GM21825 (cell line): Measurements from ENCODE around the gene ASB13.

Experiments
- ATAC-seq: cut with Tn5 transposase; IDR thresholded peaks from one replicate; pipeline ENCODE4 v1.9.1; 2021; ENCODE audit warnings: mild to moderate bottlenecking, moderate library complexity; ENCODE audit not compliant: unreplicated experiment

ASB13 gene

DNA sequence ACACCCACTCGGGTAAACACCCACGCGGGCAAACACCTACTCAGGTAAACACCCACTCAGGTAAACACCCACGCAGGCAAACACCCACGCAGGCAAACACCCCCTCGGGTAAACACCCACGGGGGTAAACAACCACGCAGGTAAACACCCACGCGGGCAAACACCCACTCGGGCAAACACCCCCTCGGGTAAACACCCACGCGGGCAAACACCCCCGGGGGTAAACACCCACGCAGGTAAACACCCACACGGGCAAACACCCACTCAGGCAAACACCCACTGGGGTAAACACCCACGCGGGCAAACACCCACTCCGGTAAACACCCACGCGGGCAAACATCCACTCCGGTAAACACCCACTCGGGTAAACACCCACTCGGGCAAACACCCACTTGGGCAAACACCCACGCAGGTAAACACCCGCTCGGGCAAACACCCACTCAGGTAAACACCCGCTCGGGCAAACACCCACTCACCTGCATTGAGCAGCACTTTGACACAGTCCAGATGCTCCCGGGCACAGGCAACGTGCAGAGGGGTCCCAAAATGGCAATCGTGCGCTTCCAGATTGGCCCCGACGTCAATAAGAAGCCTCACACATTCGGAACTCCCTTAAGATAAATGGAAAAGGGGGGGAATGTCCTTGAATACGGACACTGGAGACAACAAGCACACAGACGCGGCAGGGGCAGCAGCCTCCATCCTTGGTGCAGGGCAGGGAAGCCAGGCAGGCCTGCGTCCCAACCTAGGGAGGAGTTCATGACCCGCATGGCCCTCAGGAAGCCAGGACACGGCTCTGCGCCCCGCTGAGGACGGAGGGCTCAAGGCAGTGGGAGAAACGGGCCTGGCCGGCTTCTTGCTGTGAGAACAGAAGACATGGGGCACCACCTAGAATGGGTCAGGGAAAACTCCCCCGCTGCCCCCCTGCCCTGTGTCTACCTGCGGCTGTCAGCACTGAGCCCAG lies 17.6 kb downstream of the ASB13 start:
- ATAC-seq, result no peak

- ATAC-seq, result no peak
These were observed 18.7 kb downstream of the ASB13 start for GRCh38 chr10:5647507-5648240.

GRCh38 chr10:5645944-5646617 lies 20.3 kb downstream of the ASB13 start:
- no peak for ATAC-seq

GRCh38 chr10:5645375-5645774 lies 21.0 kb downstream of the ASB13 start:
- peak; percentile 61 for ATAC-seq

DNA sequence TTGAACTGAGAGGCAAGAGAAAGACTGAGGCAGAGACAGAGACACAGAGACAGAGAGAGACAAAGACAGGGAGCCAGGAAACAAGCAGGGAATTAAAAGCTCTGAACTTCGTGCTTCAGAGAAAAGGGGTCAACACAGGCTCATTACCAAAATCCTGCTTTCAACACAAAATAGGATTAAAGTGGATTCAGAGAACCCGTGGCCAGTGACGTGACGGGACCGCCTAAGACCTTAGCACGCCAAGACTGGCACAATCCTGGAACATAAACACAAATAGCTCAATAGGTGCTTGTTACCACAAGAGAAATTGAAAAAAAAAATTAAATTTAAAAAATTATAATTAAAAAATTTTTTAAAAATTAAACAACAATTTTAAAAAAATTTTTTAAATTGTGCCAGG lies 21.5 kb downstream of the ASB13 start:
- no peak for ATAC-seq

DNA sequence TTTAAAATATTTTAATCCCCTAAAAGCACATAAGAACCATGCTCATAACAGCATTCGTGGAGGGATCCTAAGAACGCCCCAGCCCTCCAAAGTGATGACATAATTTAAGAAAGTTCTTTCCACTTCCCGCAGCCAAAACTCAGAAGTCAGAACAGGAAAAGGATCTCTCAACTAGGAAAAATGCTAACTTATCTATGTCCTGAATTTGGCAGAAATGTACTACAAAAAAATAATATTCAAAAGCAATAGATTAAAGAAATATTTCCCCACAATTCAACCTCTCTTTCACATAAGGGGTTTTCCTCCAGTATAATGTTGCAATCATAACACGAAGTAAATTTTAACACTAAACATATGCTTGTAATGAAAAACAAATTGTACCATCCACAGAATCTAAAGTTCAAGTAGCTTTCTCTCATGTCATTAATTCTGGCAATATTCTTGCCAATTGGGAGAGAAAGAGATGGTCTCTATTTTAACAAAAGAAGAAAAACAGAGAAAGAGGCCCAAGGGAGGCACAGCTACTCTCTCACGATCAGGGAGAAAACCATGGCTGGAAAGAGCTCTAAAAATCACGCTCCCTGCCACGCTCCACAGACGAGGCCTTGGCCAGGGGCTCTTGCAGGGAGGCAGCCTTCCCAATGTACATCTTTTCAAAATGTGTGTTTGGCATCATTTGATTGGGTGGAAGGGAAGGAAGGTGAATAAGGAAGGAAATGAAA lies 22.9 kb downstream of the ASB13 start:
- ATAC-seq, result no peak

GRCh38 chr10:5641501-5641900 lies 24.9 kb downstream of the ASB13 start:
- no peak for ATAC-seq

DNA sequence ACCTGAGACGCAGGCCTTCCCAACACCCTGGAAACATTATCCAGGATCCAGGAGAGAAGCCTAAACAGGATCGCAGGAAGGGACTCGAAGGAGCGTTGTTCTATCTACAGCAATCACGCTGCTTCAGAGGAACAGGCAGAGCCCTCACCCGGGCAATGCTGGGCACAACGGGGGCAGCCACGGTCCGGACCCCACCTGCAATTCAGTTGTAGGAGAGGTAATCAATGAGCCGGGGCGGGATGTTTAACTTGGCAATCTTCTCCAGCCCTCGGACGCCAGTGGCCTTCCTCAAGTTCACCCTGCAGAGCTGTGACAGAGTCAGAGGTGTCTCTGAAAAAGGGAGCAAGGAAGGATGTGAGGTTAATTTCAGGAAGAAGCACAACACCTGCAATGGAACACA lies 25.9 kb downstream of the ASB13 start:
- ATAC-seq, result no peak

DNA sequence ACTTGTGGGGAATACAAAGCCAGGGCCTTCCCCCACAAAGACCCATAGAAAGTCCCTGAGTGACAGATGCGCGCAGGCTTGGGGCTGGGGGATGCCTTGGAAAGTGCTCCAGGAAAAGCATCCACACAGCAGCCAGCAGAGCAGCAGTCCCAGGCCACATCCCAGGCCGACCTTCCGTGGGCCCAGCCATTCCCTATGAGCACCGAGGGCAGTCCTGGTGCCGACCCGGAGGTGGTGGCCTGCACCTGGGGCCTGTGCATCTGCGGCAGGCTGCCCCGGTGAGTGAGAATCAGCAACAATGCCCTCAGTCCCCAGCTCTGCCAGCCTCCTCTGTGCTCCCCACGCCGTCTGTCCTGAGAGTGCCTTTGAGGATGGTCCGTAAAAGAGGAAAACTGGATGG lies 26.4 kb downstream of the ASB13 start:
- no peak for ATAC-seq

DNA sequence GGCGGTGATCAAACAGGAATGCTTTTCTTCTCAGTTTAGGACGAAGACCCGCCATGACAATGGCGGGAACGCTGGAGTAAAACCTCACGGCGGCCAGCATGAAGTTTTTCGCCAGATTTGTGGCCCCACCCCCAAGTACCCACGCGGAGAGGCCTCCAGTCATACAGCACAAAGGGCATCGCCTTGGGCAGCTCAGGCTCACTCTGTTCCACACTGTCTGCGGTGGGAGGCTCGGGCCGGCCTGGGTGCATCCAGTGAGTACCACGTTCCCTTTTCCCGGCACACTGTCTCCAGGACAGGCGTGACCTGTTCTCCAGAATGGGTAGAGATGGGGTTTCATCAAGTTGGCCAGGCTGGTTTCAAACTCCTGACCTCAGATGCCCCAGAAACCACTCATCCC lies 27.3 kb downstream of the ASB13 start:
- ATAC-seq, result no peak

GRCh38 chr10:5638494-5638893 lies 27.9 kb downstream of the ASB13 start:
- ATAC-seq, result no peak

- no peak for ATAC-seq
These were observed 31.5 kb downstream of the ASB13 start for GRCh38 chr10:5634918-5635317.

GRCh38 chr10:5633166-5633749 lies 33.1 kb downstream of the ASB13 start:
- ATAC-seq, result no peak

DNA sequence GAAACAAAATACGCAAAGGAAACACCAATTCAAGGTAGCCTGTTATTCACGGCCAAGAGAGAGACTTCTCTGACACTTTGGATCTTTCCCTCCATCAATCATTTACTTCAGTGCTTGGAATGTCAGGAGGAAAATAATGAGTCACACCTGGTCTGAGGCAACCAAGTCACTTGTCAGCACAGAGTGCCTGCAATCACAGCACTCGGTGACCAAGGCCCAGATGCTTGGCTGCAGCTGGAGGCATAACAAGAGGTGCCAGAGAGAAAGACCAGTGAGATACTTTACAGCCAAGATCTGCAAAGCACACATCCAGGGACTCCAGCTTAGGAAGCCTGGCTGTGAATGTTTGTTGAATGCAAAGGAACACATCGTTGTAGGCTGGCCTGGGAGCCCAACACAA lies 33.9 kb downstream of the ASB13 start:
- ATAC-seq, result no peak

GRCh38 chr10:5631936-5632335 lies 34.5 kb downstream of the ASB13 start:
- no peak for ATAC-seq

DNA sequence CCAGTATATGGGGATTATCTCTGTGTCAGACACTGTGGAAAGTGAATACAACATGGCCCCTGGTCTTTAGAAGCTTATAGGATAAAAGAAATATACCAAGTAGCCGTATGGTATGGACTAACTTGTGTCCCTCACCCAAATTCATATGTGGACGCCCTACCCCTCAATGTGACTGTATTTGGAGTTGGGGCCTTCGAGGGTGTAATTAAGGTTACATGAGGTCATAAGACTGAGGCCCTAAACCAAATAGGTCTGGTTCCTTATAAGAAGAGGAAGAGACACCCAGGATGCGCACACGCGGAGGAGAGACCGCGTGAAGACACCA lies 36.3 kb downstream of the ASB13 start:
- ATAC-seq, result no peak

GRCh38 chr10:5629303-5630111 lies 36.9 kb downstream of the ASB13 start:
- peak; percentile 83 for ATAC-seq

- no peak for ATAC-seq
These were observed 37.7 kb downstream of the ASB13 start for GRCh38 chr10:5628451-5629302.

- ATAC-seq, result no peak
These were observed 38.8 kb downstream of the ASB13 start for GRCh38 chr10:5627486-5628044.
